Cerebellar nuclear complex (tissue), 1 donor: ENCODE results near the gene NCOA7.

ENCODE experiments used
- DNase-seq, 2 experiments: peaks; one replicate each; lab custom pipeline; 2025; lab: John Stamatoyannopoulos, UW

The NCOA7 gene, protein sequence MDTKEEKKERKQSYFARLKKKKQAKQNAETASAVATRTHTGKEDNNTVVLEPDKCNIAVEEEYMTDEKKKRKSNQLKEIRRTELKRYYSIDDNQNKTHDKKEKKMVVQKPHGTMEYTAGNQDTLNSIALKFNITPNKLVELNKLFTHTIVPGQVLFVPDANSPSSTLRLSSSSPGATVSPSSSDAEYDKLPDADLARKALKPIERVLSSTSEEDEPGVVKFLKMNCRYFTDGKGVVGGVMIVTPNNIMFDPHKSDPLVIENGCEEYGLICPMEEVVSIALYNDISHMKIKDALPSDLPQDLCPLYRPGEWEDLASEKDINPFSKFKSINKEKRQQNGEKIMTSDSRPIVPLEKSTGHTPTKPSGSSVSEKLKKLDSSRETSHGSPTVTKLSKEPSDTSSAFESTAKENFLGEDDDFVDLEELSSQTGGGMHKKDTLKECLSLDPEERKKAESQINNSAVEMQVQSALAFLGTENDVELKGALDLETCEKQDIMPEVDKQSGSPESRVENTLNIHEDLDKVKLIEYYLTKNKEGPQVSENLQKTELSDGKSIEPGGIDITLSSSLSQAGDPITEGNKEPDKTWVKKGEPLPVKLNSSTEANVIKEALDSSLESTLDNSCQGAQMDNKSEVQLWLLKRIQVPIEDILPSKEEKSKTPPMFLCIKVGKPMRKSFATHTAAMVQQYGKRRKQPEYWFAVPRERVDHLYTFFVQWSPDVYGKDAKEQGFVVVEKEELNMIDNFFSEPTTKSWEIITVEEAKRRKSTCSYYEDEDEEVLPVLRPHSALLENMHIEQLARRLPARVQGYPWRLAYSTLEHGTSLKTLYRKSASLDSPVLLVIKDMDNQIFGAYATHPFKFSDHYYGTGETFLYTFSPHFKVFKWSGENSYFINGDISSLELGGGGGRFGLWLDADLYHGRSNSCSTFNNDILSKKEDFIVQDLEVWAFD

GRCh38 chr6:125790358-125791150 is at the start of gene NCOA7:
Gene NCOA7, plus strand, starts transcription at chr6:125790960. Its CDS starts 24,395 bp downstream, at chr6:125815355.
- DNase-seq, result peak; percentile 28 to 47

- DNase-seq, result no peak
Observed at GRCh38 chr6:125741336-125741735, 49.4 kb upstream of the NCOA7 start.

DNA sequence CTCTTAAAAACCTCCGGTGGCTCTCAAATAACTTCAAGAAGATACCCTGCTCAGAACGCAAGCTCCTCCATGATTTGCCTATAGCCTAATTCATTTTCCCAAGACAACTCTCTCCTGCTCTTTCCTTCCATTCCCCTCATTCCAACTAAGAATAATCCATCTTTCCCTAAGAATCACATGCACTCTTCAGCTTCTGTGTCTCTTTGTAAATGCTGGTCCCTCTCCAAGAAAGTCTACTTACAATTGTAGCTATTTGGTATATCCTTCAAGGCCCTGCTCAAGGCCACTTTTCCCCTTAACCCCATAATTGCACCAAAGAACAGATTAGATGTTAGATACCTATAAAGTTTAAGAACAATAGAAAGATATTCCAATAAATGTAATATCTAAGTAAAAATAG is 48.7 kb upstream of the NCOA7 start:
- DNase-seq, result no peak

DNA sequence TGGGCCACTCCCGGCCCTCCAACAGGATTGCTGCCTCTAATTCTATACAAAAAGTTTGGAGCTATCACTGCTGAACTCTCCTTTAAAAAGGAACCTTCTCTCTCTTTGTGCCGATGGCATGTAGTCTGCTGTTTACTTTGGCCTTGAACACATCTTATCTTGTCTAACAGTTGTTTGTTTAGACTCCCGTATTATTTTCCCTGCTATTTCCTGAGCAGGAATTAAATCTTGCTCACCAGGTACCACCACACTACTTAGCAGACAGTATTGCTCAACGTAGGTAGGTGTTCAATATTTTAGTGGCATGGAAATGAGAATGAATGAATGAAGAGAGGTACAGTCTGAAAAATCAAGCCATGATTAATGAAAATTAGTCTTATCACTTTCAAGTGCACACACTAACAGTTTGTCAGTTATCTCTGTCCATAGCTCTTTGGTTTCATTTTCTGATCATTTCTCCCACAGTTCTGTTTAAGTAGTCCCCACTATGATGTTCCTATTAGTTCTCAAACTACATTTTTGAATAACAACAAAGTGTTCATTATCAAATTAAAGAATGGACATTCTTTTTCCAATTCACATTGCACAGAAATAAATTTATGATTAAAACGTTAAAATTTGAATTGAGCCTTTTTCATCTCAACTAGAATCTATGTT is 48.2 kb upstream of the NCOA7 start:
- DNase-seq, result no peak

- DNase-seq, result no peak
Observed at GRCh38 chr6:125743604-125744003, 47.2 kb upstream of the NCOA7 start.

DNA sequence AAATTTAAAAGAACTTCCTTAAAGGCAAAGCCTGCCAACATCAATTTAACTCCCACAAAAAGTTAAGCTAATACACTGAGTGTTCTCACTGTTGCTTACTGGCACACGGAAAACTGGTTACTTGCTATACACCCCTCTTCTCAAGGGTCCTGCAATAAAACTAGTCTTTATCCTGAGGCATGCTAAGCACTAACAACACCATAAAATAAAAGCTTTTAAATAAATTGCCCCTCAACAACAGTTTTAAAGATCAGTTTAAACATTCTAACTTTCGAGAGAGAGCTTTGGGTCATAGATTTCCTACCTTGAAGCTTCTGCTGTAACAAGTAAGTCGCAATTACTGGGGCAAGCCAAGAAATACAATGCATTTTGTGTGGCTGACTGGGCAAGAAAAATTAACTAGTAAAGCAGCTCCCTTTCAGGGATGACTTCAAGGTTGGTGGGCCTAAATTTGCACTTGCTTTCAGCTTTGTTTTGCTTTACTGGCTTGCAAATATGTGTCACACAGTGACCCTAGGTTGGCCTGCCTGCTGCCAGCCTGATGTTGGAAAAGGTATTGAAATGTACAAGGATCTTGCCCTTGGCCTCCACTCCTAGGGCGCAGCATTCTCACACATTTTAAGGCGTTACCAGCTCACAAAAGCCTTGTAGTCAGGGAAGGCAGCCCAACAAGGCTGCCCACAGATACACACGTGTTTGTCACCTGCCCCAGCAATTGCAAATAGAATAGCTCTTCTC is 45.3 kb upstream of the NCOA7 start:
- DNase-seq, result no peak

DNA sequence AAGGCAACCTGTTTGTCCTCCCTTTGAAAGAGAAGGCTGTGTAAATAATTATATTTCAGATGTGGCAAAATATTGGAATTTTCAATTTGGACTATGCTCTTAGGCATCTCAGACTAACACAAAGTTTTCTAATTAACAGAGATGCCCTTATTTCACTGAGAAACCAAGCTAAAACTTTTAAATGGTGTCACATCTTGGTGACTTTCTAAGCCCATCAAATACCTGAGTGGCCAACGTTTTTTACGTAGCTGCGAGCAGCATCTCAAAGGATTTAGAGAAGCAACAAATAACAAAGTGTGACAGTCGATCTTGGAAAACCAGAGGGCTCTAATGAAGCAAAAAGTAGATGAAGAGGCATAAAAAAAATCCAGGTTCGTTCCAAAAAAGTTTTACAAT is 44.7 kb upstream of the NCOA7 start:
- DNase-seq, result no peak

DNA sequence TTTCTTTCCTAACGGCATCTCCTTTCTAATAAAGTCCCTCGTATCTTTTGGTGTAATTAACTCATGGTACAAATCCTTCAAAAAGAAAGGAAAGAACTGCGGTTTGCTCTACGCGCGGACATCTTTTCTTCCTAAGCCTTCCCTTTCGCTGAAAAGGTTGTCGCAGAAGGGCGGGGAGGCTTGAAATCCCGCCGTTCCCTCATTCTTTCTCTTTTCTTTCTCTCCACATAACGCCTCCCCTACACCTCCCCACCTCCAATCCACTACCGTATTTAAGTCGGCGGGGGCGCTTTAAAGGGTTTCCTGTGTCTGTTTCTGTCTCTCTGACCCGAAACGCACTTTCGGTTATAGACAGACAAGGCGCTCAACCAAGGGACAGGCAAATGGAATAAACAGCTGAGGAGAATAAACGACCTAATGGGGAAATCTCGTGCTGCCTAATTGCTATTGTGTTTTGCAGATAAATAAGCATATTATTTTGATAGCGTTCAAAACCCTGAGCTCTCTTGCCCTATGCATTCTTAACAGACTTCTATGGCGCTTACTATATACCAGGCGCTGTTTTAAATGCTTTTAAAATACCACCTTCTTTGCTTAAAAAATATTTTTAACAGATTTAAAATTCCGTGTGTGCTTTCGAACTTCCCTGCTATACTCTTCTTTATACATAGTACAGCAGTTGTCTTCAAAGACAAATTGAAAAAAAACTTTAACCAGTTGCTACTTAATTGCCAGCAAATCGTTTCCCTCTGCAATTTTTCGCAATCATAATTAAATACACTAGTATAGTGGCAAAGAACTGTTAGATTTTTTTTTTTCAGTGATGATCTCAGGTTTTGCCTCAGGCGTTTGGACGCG is 43.8 kb upstream of the NCOA7 start:
- peak in 1 of 2 experiments; percentile 24 for DNase-seq

GRCh38 chr6:125747589-125748405 is 43.0 kb upstream of the NCOA7 start:
- no peak for DNase-seq

DNA sequence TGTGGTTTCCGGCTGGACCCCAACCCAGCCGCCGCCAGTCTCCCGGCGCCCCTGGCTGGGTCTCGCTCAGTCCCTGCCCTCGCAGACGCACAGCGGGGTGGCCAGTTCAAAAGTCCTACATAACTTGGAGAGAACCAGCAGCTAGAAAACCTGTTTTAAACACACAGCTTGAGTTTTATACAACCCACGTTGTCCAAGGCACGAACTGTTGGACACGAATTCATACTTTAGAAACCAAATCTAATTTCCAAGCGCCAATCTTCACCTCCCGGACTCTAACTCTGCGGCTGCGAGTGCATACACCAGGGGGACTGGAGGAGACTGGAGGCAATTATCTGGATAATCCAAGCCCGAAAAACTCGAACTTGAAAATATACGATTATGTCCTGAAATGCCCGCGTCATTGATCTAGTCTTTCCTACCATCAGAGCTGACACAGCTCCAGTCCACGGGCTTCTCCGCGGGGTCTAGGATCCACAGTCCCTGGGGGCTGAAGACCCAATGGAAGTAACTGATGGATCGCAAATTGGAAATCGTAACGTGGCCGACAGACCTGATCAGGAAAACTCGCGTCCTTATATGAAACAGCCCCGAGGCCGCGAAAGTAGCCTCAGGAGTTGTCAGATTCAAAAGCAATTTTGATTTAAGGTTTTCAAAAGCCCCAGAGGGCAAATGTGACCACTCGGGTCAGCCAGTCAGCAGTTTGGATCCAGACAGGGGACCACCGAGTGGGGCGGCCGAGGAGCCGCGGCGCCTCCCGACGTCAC is 42.2 kb upstream of the NCOA7 start:
- no peak for DNase-seq

DNA sequence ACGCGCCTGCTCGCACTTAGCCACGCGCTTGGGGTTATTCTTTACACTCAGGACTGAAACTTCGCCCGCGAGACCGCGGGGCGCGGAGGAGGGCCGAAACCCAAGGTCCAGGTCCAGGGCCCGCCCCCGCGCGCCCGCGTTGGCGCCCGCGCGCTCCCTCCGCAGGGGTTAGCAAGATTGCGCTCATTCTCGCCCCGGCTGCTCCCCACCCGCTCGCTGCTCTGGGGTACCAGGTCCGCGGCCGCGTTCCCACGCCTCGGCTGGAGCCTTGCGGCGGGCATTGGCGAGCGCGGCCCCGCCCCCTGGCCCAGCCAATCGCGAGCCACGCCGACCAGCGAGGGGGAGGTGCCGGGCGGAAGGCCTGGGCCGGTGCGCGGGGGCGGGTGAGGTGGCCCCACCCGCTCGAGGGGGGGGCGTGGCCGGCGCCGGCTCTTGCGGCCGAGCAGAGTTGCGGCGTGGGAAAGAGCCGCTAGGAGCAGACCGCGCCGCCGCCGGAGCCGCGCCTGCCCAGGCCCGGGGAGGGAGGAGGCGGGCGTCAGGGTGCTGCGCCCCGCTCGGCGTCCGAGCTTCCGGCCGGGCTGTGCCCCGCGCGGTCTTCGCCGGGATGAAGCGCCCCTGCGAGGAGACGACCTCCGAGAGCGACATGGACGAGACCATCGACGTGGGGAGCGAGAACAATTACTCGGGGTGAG is 41.4 kb upstream of the NCOA7 start, which contains the start of gene HEY2:
Gene HEY2 (plus strand): TSS at position 460 of the 692 bp plus-strand sequence. CDS start 145 bp downstream, at position 605.
- DNase-seq, result peak; percentile 39 to 46

DNA sequence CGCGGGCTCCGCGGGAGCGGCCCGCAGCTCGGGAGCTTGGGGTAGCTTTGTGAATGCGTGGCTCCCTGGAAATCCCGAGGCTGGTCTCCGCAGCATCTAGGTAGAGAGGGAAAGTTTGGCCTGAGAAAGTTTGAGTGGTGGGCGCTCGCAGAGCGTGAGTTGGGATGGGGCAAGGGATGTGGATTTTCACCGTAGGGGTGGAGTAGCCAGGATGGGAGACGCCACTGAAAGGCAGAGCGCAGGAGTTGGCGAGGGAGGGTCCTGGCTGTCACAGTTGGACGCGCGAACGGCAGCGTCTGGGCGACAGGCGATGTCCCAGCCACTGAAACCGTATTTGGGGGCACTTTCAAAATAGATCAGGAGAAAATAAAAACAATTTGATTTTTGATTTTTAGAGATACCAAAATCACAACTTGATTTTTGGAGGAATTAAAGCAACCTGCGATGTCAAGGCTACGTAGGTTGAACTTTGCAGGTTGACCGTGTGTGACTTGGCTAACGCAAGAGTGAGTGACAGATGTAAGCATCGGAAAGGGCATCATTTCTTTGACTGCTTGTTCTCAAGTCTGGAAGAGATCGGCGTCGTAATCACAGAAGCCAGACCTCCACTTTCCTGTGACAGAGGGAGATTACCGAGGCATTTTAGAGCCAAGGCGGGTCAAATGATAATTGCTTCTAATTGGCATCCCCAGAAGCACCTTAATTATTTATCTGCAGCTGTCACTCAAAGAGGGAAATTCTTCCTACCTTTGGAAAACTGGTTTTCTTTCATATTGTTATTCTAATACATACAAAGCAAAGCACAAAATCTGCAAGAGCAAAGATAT is 40.7 kb upstream of the NCOA7 start:
- DNase-seq, result no peak

DNA sequence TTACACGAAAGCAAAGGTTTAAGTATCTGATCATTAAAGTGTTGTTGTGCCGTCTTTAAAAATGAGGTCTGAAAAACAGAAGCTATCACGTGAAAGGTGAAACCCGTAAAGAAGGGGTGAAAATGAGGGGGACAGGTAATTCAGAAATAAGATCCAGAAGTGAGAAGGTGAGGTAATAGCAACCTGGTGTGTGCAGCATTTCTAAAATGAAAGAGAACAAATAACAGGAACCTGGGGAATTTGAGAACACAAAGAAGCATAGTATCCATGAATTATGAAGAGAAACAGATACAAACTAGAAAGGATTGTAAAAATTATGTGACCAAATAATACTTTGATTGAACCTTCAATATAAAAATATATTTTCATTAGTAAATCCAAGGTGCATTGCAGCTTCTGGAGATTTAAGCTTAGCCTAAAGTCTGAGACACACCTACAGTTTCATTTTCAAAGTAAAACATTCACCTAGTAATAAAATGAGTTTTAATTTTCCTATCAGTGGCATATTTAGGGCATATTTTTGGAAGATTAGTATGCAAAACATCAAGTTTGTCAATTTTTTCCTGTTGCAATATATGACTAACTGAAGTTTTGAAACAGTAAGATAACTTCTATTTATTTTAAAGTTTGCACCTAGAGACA is 39.9 kb upstream of the NCOA7 start:
- DNase-seq, result no peak

DNA sequence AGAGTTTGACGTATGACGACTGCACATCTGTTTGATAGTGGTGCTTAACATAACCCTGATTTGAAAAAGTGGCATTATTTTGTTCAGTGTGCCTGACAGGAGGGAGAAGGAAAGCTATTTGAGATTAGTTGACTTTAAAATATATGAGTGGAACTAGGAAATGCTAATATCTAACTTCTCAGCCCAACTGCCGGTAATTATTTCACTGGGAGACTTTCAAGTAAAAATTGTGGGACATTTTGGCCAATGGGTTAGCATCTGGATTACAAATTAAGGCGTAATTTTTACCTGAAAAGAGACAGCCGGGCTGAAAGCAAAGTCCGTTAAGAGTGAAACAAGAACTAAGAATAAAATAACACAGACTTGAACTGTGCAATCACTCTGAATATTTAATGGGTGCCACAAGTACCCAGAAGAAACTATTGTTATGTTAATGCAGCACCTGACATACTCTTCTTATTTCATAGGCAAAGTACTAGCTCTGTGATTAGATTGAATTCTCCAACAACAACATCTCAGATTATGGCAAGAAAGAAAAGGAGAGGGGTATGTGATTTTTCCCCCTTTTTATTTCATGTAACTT is 39.3 kb upstream of the NCOA7 start:
- no peak for DNase-seq

DNA sequence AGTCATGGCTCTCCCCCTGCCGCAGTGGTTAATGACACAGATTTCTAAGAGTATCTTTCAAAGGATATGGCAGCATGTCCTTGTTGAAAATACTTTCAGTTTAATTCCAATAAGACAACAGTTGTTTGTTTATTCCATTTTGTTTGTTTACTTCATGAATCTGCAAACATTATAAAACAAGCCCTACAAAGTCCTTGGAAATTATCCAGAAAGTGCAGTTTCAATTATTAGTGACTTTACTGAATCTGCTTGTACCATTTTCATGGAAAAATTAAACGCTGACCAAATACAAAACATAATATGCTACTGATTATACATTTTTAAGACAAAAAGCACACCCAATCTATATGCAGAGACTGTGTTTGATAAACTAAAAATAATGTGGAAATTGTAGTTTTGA is 38.0 kb upstream of the NCOA7 start:
- DNase-seq, result no peak
